ENCODE measurements around the gene LAMB4.

LAMB4 gene

GRCh38 chr7:108143658-108144420 is 13.7 kb upstream of the LAMB4 start:
- TF ChIP-seq CTCF (conservative IDR thresholded peaks at IDR 0.05; ENCODE audit: low read depth, low read length), result no peak
- no peak for DNase-seq (ENCODE audit: low read depth)
- no peak overlapping the region for H3K4me3 ChIP-seq (ENCODE audit: low read length)

DNA sequence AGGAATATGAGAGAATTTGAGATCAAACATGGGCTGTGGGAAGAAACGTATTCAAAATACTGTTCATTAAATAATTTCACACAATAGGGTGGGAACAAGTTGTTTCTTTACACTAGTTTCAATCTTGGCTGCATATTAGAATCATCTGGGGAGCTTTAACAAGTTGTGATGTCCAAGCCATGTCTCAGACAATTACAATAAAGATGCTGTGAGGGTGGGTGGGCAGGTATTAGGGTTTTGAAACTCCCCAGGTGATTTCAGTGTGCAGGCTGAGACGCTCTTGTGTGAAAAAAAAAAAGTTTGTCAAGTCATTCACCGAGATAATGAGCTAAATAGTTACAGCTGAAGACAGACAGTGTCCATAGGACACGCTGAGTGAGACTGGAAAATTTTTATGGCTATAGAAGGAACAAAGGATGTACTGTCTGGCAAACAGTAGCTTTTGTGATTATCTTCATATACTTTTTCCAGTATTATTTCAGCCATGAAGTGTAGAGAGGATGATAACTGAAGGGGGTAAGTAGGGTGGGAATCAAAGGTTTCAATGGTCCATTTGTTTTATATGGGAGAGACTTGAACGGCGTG is 12.6 kb upstream of the LAMB4 start:
- TF ChIP-seq CTCF (conservative IDR thresholded peaks at IDR 0.05; ENCODE audit: low read depth, low read length), result no peak
- no peak overlapping the region for H3K4me3 ChIP-seq (ENCODE audit: low read length)
- DNase-seq (ENCODE audit: low read depth), result no peak

DNA sequence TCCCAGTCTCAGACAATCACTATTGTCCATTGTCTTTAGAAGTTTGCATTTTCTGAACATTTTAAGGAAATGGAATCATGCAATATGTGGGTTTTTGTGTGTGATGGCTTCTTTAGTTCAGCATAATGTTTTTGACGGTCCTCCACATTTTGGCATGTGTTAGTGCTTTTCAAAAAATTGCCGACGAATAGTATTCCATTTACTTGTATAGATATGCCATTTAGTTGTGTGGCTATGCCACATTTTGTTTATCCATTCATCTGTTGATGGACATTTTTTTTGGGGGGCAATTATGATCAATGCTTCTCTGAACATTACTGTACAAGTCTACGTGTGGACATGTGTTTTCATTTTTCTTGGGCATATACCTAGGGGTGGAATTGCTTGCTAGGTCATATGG is 12.0 kb upstream of the LAMB4 start:
- TF ChIP-seq CTCF (conservative IDR thresholded peaks at IDR 0.05; ENCODE audit: low read depth, low read length), result no peak
- DNase-seq (ENCODE audit: low read depth), result no peak
- no peak overlapping the region for H3K4me3 ChIP-seq (ENCODE audit: low read length)

DNA sequence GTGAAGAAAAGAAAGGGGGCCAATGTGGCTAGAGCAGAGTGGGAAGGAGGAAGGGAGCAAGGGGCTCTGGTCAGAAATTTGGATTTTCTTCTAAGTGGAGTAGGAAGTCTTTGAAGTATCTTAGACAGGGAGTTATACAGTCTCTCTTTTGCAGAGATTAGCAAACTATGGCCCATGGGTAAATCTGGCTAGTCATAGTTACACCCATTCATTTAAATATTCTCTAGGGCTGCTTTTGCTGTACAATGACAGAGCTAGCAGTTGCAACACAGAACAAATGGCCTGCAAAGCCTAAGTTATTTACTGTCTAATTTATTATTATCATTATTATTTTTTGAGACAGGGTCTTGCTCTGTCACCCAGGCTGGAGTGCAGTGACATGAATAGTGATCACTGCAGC is 10.5 kb upstream of the LAMB4 start:
- H3K4me3 ChIP-seq (ENCODE audit: low read length), result no peak overlapping the region
- no peak for TF ChIP-seq CTCF (conservative IDR thresholded peaks at IDR 0.05; ENCODE audit: low read depth, low read length)
- DNase-seq (ENCODE audit: low read depth), result no peak

- TF ChIP-seq CTCF (conservative IDR thresholded peaks at IDR 0.05; ENCODE audit: low read depth, low read length), result no peak
- no peak for DNase-seq (ENCODE audit: low read depth)
- H3K4me3 ChIP-seq (ENCODE audit: low read length), result no peak overlapping the region
Observed at GRCh38 chr7:108138911-108139310, 8.8 kb upstream of the LAMB4 start.

DNA sequence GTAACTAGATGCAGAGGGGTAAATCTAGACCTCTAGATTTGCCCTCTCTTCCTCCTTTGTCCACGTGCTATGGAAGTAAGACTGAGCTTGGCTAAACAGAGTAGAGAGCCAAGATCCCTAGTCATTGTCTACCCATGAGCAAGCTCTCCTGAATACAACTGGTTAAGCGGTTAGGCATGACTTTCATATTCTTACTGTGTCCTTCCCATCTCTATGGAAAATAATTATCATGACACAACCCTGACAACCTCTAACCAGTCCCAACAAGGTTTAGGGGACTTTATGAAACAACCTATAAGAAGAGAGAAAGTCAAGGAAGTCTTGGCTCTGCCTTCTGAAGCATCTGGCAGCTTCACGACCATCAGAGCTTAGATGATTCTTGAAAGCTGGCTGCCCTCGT is 7.8 kb upstream of the LAMB4 start:
- no peak overlapping the region for H3K4me3 ChIP-seq (ENCODE audit: low read length)
- DNase-seq (ENCODE audit: low read depth), result no peak
- no peak for TF ChIP-seq CTCF (conservative IDR thresholded peaks at IDR 0.05; ENCODE audit: low read depth, low read length)

- DNase-seq (ENCODE audit: low read depth), result no peak
- TF ChIP-seq CTCF (conservative IDR thresholded peaks at IDR 0.05; ENCODE audit: low read depth, low read length), result no peak
- H3K4me3 ChIP-seq (ENCODE audit: low read length), result no peak overlapping the region
Observed at GRCh38 chr7:108137040-108137439, 6.9 kb upstream of the LAMB4 start.
